HepG2 (cell line): ENCODE results near the gene DLAT. TPM values are rescaled to one million over a fixed set of nuclear protein-coding genes. Genes with fewer than 3 reads are reported as not detected.

Experiments
- FIP1L1 ChIP-seq: fragments of 200-400 bp; formaldehyde crosslinking; IDR thresholded peaks from 2 replicates; pipeline ENCODE4 v1.6.1; 2018; ENCODE audit warnings: low read depth, mild to moderate bottlenecking, low read length, moderate library complexity, borderline replicate concordance; ENCODE audit not compliant: insufficient read depth
- KDM5B ChIP-seq: sonication (generic); formaldehyde crosslinking; IDR thresholded peaks from 2 replicates; pipeline ENCODE4 v1.4.0; 2020; ENCODE audit warnings: missing genetic modification reagents, mild to moderate bottlenecking, borderline replicate concordance
- NCOA5 ChIP-seq: sonication (generic); formaldehyde crosslinking; IDR thresholded peaks from 2 replicates; pipeline ENCODE4 v1.4.0; 2020; ENCODE audit warnings: missing genetic modification reagents
- SMAD1 ChIP-seq: sonication (generic); formaldehyde crosslinking; IDR thresholded peaks from 2 replicates; pipeline ENCODE4 v1.4.0; 2020; ENCODE audit warnings: missing genetic modification reagents, low read depth, mild to moderate bottlenecking, borderline replicate concordance
- TAF15 ChIP-seq: fragments of 200-400 bp; formaldehyde crosslinking; IDR thresholded peaks from one replicate; pipeline ENCODE4 v1.6.1; 2018; ENCODE audit warnings: mild to moderate bottlenecking, low read depth, low read length; ENCODE audit not compliant: poor library complexity, severe bottlenecking
- ZBTB21 ChIP-seq: sonication (generic); formaldehyde crosslinking; IDR thresholded peaks from 2 replicates; pipeline ENCODE4 v1.4.0; 2020; ENCODE audit warnings: missing genetic modification reagents
- ZFX ChIP-seq: sonication (generic); formaldehyde crosslinking; IDR thresholded peaks from 2 replicates; pipeline ENCODE4 v1.4.0; 2020; ENCODE audit warnings: mild to moderate bottlenecking, low read depth, missing genetic modification reagents, moderate library complexity
- ZNF24 ChIP-seq: fragments of 450-650 bp; IDR thresholded peaks from 2 replicates; pipeline ENCODE4 v1.6.1; 2017; ENCODE audit warnings: antibody characterized with exemption, mild to moderate bottlenecking
- ZNF251 ChIP-seq: sonication (generic); formaldehyde crosslinking; IDR thresholded peaks from 2 replicates; pipeline ENCODE4 v1.9.0; 2021; ENCODE audit warnings: mild to moderate bottlenecking, missing genetic modification reagents
- ZNF569 ChIP-seq: sonication (generic); formaldehyde crosslinking; IDR thresholded peaks from 2 replicates; pipeline ENCODE4 v1.5.0; 2020; ENCODE audit warnings: mild to moderate bottlenecking, missing genetic modification reagents, moderate library complexity, borderline replicate concordance
- ZNF790 ChIP-seq: sonication (generic); formaldehyde crosslinking; IDR thresholded peaks from 2 replicates; pipeline ENCODE4 v1.8.0; 2022; ENCODE audit warnings: missing genetic modification reagents, mild to moderate bottlenecking, borderline replicate concordance
- polyA plus RNA-seq, 8 experiments: library from polyadenylated mRNA; depleted of rRNA in 3 of 8; stranded (reverse) in 7 of 8; unstranded in 1 of 8; fragments of >200 nt; fragmentation: Illumina TruSeq in 4 of 8; extraction: Trizol in 4 of 8; gene quantifications; 2 replicates each; pipeline versions ENCODE4 v1.2.1 to v1.2.3, GENCODE V29; 2011 to 2016; ENCODE audit warnings: low read depth in 4 of 8, missing spikeins in 1 of 8, mixed read lengths in 1 of 8; ENCODE audit not compliant: insufficient read depth in 1 of 8
- total RNA-seq, 5 experiments: library from RNA; depleted of rRNA; stranded (reverse); fragments of >200 nt; fragmentation: Illumina TruSeq; extraction: Trizol; gene quantifications; 2 replicates each; pipeline ENCODE4 v1.2.3, GENCODE V29; 2016; ENCODE audit warnings: low read depth in 1 of 5
- TF ChIP-seq, protein P1 (sequence below): sonication (generic); formaldehyde crosslinking; IDR thresholded peaks from 2 replicates; pipeline ENCODE4 v1.4.0; 2020; ENCODE audit warnings: mild to moderate bottlenecking, missing genetic modification reagents
- TF ChIP-seq, protein P2 (sequence below): sonication (generic); formaldehyde crosslinking; IDR thresholded peaks from 2 replicates; pipeline ENCODE4 v1.5.0; 2020; ENCODE audit warnings: mild to moderate bottlenecking, missing genetic modification reagents
- TF ChIP-seq, protein P3 (sequence below): sonication (generic); formaldehyde crosslinking; IDR thresholded peaks from 2 replicates; pipeline ENCODE4 v1.5.0; 2020; ENCODE audit warnings: mild to moderate bottlenecking, missing genetic modification reagents, borderline replicate concordance
- TF ChIP-seq, protein P4 (sequence below): sonication (generic); formaldehyde crosslinking; IDR thresholded peaks from 2 replicates; pipeline ENCODE4 v1.4.0; 2020; ENCODE audit warnings: missing genetic modification reagents

The DLAT gene
- total and polyA plus RNA-seq, 2 of the 13 experiments (the other 11 are each of a cell fraction or from before 2014, with no cell fraction given) = 26.4 to 62.2 TPM

DNA sequence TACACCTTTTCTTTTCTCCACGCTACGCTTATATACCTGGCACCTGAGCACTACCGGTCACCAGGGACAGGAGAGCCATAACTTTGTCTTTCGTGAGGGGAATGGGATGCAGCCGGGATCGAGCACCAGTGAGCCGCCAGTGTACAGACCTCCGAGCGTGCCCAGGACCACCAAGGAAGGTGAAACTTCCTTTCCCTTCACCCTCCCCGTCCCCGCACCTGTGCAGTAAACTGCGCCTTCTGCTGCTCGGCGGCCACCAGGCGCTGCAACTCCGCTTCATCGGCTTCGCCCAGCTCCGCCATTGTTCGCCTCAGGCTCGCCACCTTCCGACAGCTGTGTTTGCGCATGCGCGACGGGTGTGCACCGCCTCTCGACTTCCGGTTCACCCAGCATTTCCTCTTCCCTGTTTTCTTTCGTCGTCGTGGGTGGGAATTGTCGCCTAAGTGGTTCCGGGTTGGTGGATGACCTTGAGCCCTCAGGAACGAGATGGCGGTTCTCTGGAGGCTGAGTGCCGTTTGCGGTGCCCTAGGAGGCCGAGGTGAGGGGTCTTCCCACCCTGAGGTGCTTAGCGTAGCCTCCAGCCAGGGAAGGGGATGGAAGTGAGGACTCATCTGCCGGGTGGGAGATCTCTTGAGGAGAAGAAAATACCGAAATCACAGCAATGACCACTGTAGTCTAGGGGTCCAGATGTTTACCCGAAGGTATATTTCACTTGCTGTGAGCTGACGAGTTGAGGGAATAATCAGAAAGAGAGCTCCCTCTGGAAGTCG lies 61.4 kb downstream of the DLAT start, which contains the start of the genes SDHD and TIMM8B (continued):
- TF ChIP-seq FIP1L1 = peak; percentile 39; the same call in 1 of the 2 replicates
- 0 out of 2 replicates have a peak, but pooled peaks have one; percentile 33 for TF ChIP-seq ZNF569
- TF ChIP-seq SMAD1 (CRISPR knock-in tag) = 0 out of 2 replicates have a peak, but pooled peaks have one; percentile 84
- TF ChIP-seq ZFX (CRISPR knock-in tag) = peak; percentile 83
- TF ChIP-seq ZNF790 (CRISPR knock-in tag) = no peak
- TF ChIP-seq, protein P1, sequence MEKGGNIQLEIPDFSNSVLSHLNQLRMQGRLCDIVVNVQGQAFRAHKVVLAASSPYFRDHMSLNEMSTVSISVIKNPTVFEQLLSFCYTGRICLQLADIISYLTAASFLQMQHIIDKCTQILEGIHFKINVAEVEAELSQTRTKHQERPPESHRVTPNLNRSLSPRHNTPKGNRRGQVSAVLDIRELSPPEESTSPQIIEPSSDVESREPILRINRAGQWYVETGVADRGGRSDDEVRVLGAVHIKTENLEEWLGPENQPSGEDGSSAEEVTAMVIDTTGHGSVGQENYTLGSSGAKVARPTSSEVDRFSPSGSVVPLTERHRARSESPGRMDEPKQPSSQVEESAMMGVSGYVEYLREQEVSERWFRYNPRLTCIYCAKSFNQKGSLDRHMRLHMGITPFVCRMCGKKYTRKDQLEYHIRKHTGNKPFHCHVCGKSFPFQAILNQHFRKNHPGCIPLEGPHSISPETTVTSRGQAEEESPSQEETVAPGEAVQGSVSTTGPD = no peak
- peak; percentile 69; the same call in 1 of the 2 replicates for TF ChIP-seq KDM5B (CRISPR knock-in tag)
- 0 out of 2 replicates have a peak, but pooled peaks have one; percentile 54 for TF ChIP-seq ZNF251
- TF ChIP-seq ZNF24 = no peak
- TF ChIP-seq, protein P2, sequence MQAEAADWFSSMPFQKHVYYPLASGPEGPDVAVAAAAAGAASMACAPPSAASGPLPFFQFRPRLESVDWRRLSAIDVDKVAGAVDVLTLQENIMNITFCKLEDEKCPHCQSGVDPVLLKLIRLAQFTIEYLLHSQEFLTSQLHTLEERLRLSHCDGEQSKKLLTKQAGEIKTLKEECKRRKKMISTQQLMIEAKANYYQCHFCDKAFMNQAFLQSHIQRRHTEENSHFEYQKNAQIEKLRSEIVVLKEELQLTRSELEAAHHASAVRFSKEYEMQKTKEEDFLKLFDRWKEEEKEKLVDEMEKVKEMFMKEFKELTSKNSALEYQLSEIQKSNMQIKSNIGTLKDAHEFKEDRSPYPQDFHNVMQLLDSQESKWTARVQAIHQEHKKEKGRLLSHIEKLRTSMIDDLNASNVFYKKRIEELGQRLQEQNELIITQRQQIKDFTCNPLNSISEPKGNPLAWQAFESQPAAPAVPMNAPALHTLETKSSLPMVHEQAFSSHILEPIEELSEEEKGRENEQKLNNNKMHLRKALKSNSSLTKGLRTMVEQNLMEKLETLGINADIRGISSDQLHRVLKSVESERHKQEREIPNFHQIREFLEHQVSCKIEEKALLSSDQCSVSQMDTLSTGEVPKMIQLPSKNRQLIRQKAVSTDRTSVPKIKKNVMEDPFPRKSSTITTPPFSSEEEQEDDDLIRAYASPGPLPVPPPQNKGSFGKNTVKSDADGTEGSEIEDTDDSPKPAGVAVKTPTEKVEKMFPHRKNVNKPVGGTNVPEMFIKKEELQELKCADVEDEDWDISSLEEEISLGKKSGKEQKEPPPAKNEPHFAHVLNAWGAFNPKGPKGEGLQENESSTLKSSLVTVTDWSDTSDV = no peak
- no peak; the same call in 1 of the 2 replicates for TF ChIP-seq ZBTB21
- no peak for TF ChIP-seq TAF15
- TF ChIP-seq, protein P3, sequence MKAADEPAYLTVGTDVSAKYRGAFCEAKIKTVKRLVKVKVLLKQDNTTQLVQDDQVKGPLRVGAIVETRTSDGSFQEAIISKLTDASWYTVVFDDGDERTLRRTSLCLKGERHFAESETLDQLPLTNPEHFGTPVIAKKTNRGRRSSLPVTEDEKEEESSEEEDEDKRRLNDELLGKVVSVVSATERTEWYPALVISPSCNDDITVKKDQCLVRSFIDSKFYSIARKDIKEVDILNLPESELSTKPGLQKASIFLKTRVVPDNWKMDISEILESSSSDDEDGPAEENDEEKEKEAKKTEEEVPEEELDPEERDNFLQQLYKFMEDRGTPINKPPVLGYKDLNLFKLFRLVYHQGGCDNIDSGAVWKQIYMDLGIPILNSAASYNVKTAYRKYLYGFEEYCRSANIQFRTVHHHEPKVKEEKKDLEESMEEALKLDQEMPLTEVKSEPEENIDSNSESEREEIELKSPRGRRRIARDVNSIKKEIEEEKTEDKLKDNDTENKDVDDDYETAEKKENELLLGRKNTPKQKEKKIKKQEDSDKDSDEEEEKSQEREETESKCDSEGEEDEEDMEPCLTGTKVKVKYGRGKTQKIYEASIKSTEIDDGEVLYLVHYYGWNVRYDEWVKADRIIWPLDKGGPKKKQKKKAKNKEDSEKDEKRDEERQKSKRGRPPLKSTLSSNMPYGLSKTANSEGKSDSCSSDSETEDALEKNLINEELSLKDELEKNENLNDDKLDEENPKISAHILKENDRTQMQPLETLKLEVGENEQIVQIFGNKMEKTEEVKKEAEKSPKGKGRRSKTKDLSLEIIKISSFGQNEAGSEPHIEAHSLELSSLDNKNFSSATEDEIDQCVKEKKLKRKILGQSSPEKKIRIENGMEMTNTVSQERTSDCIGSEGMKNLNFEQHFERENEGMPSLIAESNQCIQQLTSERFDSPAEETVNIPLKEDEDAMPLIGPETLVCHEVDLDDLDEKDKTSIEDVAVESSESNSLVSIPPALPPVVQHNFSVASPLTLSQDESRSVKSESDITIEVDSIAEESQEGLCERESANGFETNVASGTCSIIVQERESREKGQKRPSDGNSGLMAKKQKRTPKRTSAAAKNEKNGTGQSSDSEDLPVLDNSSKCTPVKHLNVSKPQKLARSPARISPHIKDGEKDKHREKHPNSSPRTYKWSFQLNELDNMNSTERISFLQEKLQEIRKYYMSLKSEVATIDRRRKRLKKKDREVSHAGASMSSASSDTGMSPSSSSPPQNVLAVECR (CRISPR knock-in tag) = peak; percentile 93
- no peak for TF ChIP-seq NCOA5 (CRISPR knock-in tag)
- TF ChIP-seq, protein P4, sequence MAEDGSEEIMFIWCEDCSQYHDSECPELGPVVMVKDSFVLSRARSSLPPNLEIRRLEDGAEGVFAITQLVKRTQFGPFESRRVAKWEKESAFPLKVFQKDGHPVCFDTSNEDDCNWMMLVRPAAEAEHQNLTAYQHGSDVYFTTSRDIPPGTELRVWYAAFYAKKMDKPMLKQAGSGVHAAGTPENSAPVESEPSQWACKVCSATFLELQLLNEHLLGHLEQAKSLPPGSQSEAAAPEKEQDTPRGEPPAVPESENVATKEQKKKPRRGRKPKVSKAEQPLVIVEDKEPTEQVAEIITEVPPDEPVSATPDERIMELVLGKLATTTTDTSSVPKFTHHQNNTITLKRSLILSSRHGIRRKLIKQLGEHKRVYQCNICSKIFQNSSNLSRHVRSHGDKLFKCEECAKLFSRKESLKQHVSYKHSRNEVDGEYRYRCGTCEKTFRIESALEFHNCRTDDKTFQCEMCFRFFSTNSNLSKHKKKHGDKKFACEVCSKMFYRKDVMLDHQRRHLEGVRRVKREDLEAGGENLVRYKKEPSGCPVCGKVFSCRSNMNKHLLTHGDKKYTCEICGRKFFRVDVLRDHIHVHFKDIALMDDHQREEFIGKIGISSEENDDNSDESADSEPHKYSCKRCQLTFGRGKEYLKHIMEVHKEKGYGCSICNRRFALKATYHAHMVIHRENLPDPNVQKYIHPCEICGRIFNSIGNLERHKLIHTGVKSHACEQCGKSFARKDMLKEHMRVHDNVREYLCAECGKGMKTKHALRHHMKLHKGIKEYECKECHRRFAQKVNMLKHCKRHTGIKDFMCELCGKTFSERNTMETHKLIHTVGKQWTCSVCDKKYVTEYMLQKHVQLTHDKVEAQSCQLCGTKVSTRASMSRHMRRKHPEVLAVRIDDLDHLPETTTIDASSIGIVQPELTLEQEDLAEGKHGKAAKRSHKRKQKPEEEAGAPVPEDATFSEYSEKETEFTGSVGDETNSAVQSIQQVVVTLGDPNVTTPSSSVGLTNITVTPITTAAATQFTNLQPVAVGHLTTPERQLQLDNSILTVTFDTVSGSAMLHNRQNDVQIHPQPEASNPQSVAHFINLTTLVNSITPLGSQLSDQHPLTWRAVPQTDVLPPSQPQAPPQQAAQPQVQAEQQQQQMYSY (CRISPR knock-in tag) = no peak
